ENCODE measurements around the gene BTG2.

BTG2 gene

GRCh38 chr1:203331224-203331623 lies 25.9 kb downstream of the BTG2 start:
- no peak overlapping the region for H3K4me3 ChIP-seq (ENCODE audit: low read length in 2 of 2)

GRCh38 chr1:203335503-203335902 lies 30.2 kb downstream of the BTG2 start:
- Histone ChIP-seq H3K9ac (ENCODE audit: low read depth, low read length, poor library complexity) (no peak overlapping the region), H3K4me3 (ENCODE audit: low read length in 2 of 2) (no peak overlapping the region), H3K14ac (ENCODE audit: low read length) (no peak overlapping the region), H2AFZ (ENCODE audit: low read length) (no peak overlapping the region), H2BK120ac (ENCODE audit: low read depth, low read length) (no peak overlapping the region), H3K18ac (ENCODE audit: low read length) (peak overlapping the region; percentile 24), H3K23ac (ENCODE audit: low read depth, low read length, poor library complexity) (no peak overlapping the region), H2BK12ac (ENCODE audit: low read length) (no peak overlapping the region), H3K79me1 (ENCODE audit: low read depth, low read length) (no peaks in the 10 kb centered on the region), H3K27ac (replicated peaks; ENCODE audit: low read length) (no peak overlapping the region), H3K9me3 (replicated peaks in 1 of 2; ENCODE audit: control insufficient read depth in 2 of 2, insufficient read depth in 1 of 2, low read depth in 1 of 2, low read length in 2 of 2) (no peaks in the 10 kb centered on the region), H2AK5ac (ENCODE audit: low read depth, low read length) (peak overlapping the region; percentile 47), H3K4ac (ENCODE audit: low read length) (no peak overlapping the region), H2BK5ac (ENCODE audit: low read length) (no peak overlapping the region), H3K4me2 (ENCODE audit: insufficient read depth, low read length, poor library complexity, severe bottlenecking) (no peak overlapping the region), H3K4me1 (ENCODE audit: control insufficient read depth in 2 of 2, insufficient read depth in 1 of 2, low read depth in 1 of 2, low read length in 2 of 2) (peaks cover 3 to 9% of the 10 kb centered on the region in 2 donors), H4K91ac (ENCODE audit: low read depth, low read length, poor library complexity) (no peak overlapping the region), H3K36me3 (replicated peaks in 1 of 2; ENCODE audit: control insufficient read depth in 2 of 2, insufficient read depth in 2 of 2, low read length in 2 of 2) (no peaks in the 10 kb centered on the region), H2BK15ac (ENCODE audit: low read length) (peak overlapping the region; percentile 28), H3K27me3 (ENCODE audit: control insufficient read depth in 3 of 3, insufficient read depth in 3 of 3, low read depth in 1 of 3, low read length in 3 of 3) (peaks cover 0 to 20% (median 0%) of the 10 kb centered on the region in 3 experiments), H4K8ac (ENCODE audit: low read depth, low read length) (no peak overlapping the region)
- no CpG with 5 or more reads among the region's 4 CpGs for WGBS, 2 donors (ENCODE audit: extremely low coverage in 2 of 2, insufficient read length in 2 of 2, insufficient replicate concordance in 1 of 2)
- no peak for DNase-seq (ENCODE audit: low spot score)

More at GRCh38 chr1:203331224-203331623, 25.9 kb downstream of the BTG2 start:
- H3K36me3 ChIP-seq (replicated peaks in 1 of 2; ENCODE audit: control insufficient read depth in 2 of 2, insufficient read depth in 2 of 2, low read length in 2 of 2), result no peaks in the 10 kb centered on the region
- H3K9me3 ChIP-seq (replicated peaks in 1 of 2; ENCODE audit: control insufficient read depth in 2 of 2, insufficient read depth in 1 of 2, low read depth in 1 of 2, low read length in 2 of 2), result no peaks in the 10 kb centered on the region
- peaks cover 16 to 19% of the 10 kb centered on the region in 2 donors for H3K4me1 ChIP-seq (ENCODE audit: control insufficient read depth in 2 of 2, insufficient read depth in 1 of 2, low read depth in 1 of 2, low read length in 2 of 2)
- no peak overlapping the region for H3K14ac ChIP-seq (ENCODE audit: low read length)
- no peak overlapping the region for H2AFZ ChIP-seq (ENCODE audit: low read length)
- H4K91ac ChIP-seq (ENCODE audit: low read depth, low read length, poor library complexity), result no peak overlapping the region
- WGBS, 2 donors (ENCODE audit: extremely low coverage in 2 of 2, insufficient read length in 2 of 2, insufficient replicate concordance in 1 of 2), result no CpG with 5 or more reads among the region's 1 CpG
- H3K27ac ChIP-seq (replicated peaks; ENCODE audit: low read length), result no peak overlapping the region
- peaks cover 2% of the 10 kb centered on the region for H3K79me1 ChIP-seq (ENCODE audit: low read depth, low read length)
- no peak overlapping the region for H3K23ac ChIP-seq (ENCODE audit: low read depth, low read length, poor library complexity)
- H2BK120ac ChIP-seq (ENCODE audit: low read depth, low read length), result no peak overlapping the region
- H2BK15ac ChIP-seq (ENCODE audit: low read length), result no peak overlapping the region
- no peak overlapping the region for H4K8ac ChIP-seq (ENCODE audit: low read depth, low read length)
- H2BK12ac ChIP-seq (ENCODE audit: low read length), result no peak overlapping the region
- H3K18ac ChIP-seq (ENCODE audit: low read length), result no peak overlapping the region
- no peak overlapping the region for H2BK5ac ChIP-seq (ENCODE audit: low read length)
- H3K27me3 ChIP-seq (ENCODE audit: control insufficient read depth in 3 of 3, insufficient read depth in 3 of 3, low read depth in 1 of 3, low read length in 3 of 3), result peaks cover 0 to 24% (median 0%) of the 10 kb centered on the region in 3 experiments
- no peak overlapping the region for H2AK5ac ChIP-seq (ENCODE audit: low read depth, low read length)
- no peak overlapping the region for H3K4me2 ChIP-seq (ENCODE audit: insufficient read depth, low read length, poor library complexity, severe bottlenecking)
- H3K4ac ChIP-seq (ENCODE audit: low read length), result no peak overlapping the region
- DNase-seq (ENCODE audit: low spot score), result no peak
- H3K9ac ChIP-seq (ENCODE audit: low read depth, low read length, poor library complexity), result no peak overlapping the region

GRCh38 chr1:203336097-203336496 lies 30.8 kb downstream of the BTG2 start:
- Histone ChIP-seq H4K91ac (ENCODE audit: low read depth, low read length, poor library complexity) (no peak overlapping the region), H2AFZ (ENCODE audit: low read length) (no peak overlapping the region), H3K4me3 (ENCODE audit: low read length in 2 of 2) (no peak overlapping the region), H2BK120ac (ENCODE audit: low read depth, low read length) (no peak overlapping the region), H2AK5ac (ENCODE audit: low read depth, low read length) (no peak overlapping the region), H3K27ac (replicated peaks; ENCODE audit: low read length) (no peak overlapping the region), H3K27me3 (ENCODE audit: control insufficient read depth in 3 of 3, insufficient read depth in 3 of 3, low read depth in 1 of 3, low read length in 3 of 3) (peaks cover 0 to 25% (median 0%) of the 10 kb centered on the region in 3 experiments), H3K4me1 (ENCODE audit: control insufficient read depth in 2 of 2, insufficient read depth in 1 of 2, low read depth in 1 of 2, low read length in 2 of 2) (peaks cover 3 to 9% of the 10 kb centered on the region in 2 donors), H3K9ac (ENCODE audit: low read depth, low read length, poor library complexity) (no peak overlapping the region), H3K23ac (ENCODE audit: low read depth, low read length, poor library complexity) (no peak overlapping the region), H2BK12ac (ENCODE audit: low read length) (no peak overlapping the region), H4K8ac (ENCODE audit: low read depth, low read length) (no peak overlapping the region), H3K4me2 (ENCODE audit: insufficient read depth, low read length, poor library complexity, severe bottlenecking) (no peak overlapping the region), H3K14ac (ENCODE audit: low read length) (no peak overlapping the region), H3K9me3 (replicated peaks in 1 of 2; ENCODE audit: control insufficient read depth in 2 of 2, insufficient read depth in 1 of 2, low read depth in 1 of 2, low read length in 2 of 2) (no peaks in the 10 kb centered on the region), H3K79me1 (ENCODE audit: low read depth, low read length) (no peaks in the 10 kb centered on the region), H2BK15ac (ENCODE audit: low read length) (no peak overlapping the region), H3K4ac (ENCODE audit: low read length) (no peak overlapping the region), H3K18ac (ENCODE audit: low read length) (no peak overlapping the region), H2BK5ac (ENCODE audit: low read length) (no peak overlapping the region), H3K36me3 (replicated peaks in 1 of 2; ENCODE audit: control insufficient read depth in 2 of 2, insufficient read depth in 2 of 2, low read length in 2 of 2) (no peaks in the 10 kb centered on the region)
- DNase-seq (ENCODE audit: low spot score), result no peak
- WGBS, 2 donors (ENCODE audit: extremely low coverage in 2 of 2, insufficient read length in 2 of 2, insufficient replicate concordance in 1 of 2), result no CpG with 5 or more reads among the region's 1 CpG

- Histone ChIP-seq H3K36me3 (replicated peaks in 1 of 2; ENCODE audit: control insufficient read depth in 2 of 2, insufficient read depth in 2 of 2, low read length in 2 of 2) (no peaks in the 10 kb centered on the region), H4K91ac (ENCODE audit: low read depth, low read length, poor library complexity) (no peak overlapping the region), H2AFZ (ENCODE audit: low read length) (peak overlapping the region; percentile 71), H2BK5ac (ENCODE audit: low read length) (no peak overlapping the region), H3K27me3 (ENCODE audit: control insufficient read depth in 3 of 3, insufficient read depth in 3 of 3, low read depth in 1 of 3, low read length in 3 of 3) (peaks cover 0 to 40% (median 0%) of the 10 kb centered on the region in 3 experiments), H3K23ac (ENCODE audit: low read depth, low read length, poor library complexity) (no peak overlapping the region), H3K27ac (replicated peaks; ENCODE audit: low read length) (no peak overlapping the region), H2BK12ac (ENCODE audit: low read length) (no peak overlapping the region), H3K4me3 (ENCODE audit: low read length in 2 of 2) (no peak overlapping the region), H3K4ac (ENCODE audit: low read length) (no peak overlapping the region), H3K79me1 (ENCODE audit: low read depth, low read length) (no peaks in the 10 kb centered on the region), H4K8ac (ENCODE audit: low read depth, low read length) (no peak overlapping the region), H3K4me1 (ENCODE audit: control insufficient read depth in 2 of 2, insufficient read depth in 1 of 2, low read depth in 1 of 2, low read length in 2 of 2) (peaks cover 6 to 9% of the 10 kb centered on the region in 2 donors), H2BK120ac (ENCODE audit: low read depth, low read length) (no peak overlapping the region), H3K18ac (ENCODE audit: low read length) (no peak overlapping the region), H3K9me3 (replicated peaks in 1 of 2; ENCODE audit: control insufficient read depth in 2 of 2, insufficient read depth in 1 of 2, low read depth in 1 of 2, low read length in 2 of 2) (no peaks in the 10 kb centered on the region), H3K9ac (ENCODE audit: low read depth, low read length, poor library complexity) (no peak overlapping the region), H3K14ac (ENCODE audit: low read length) (no peak overlapping the region), H2BK15ac (ENCODE audit: low read length) (no peak overlapping the region), H2AK5ac (ENCODE audit: low read depth, low read length) (no peak overlapping the region), H3K4me2 (ENCODE audit: insufficient read depth, low read length, poor library complexity, severe bottlenecking) (no peak overlapping the region)
- DNase-seq (ENCODE audit: low spot score), result peak; percentile 56
- no CpG with 5 or more reads among the region's 18 CpGs for WGBS, 2 donors (ENCODE audit: extremely low coverage in 2 of 2, insufficient read length in 2 of 2, insufficient replicate concordance in 1 of 2)
Measured at GRCh38 chr1:203338335-203339036, 33.2 kb downstream of the BTG2 start.

All from neuronal stem cell (in vitro differentiated cells).